Panc1 (cell line): Measurements from ENCODE around the gene NDP.

Source experiments
- CTCF ChIP-seq: fragments of 450-650 bp; IDR thresholded peaks from 2 replicates; pipeline ENCODE4 v1.5.1; 2017; ENCODE audit warnings: mild to moderate bottlenecking
- POLR2AphosphoS5 ChIP-seq: IDR thresholded peaks from 2 replicates; pipeline ENCODE4 v1.6.1; 2012; ENCODE audit warnings: mild to moderate bottlenecking, low read depth, low read length, moderate library complexity
- TCF7L2 ChIP-seq: IDR thresholded peaks from 2 replicates; pipeline ENCODE4 v1.6.1; 2011; ENCODE audit warnings: mild to moderate bottlenecking, low read depth, low read length, inconsistent platforms
- TF ChIP-seq, protein P1 (sequence below), 2 experiments: IDR thresholded peaks; 2 replicates each; pipeline ENCODE4 v1.6.1; 2011 to 2012; ENCODE audit warnings: low read depth in 2 of 2, control low read depth in 1 of 2, low read length in 1 of 2, mild to moderate bottlenecking in 1 of 2, moderate library complexity in 1 of 2; ENCODE audit not compliant: insufficient read depth in 1 of 2

DNA sequence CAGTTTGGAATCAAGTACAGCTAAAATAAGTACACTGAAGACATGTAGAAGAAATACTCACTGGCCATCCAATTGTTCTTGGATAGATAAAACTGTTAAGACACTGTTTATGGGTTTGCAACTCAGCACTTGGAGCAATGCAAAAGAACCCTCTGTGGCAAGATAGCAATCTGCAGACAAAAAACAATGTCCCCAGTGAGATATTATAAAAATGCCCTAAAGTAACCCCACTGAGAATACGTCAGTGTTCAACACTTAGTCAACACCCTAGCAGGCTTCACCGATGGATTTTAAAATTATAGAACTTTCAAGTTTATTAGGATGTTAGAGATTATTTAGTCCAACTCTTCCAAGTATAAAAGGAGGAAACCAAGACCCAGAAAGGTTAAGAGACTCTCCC lies 47.5 kb upstream of the NDP start:
- TF ChIP-seq CTCF (no peak), POLR2AphosphoS5 (no peak), TCF7L2 (no peak)
- TF ChIP-seq, protein P1, sequence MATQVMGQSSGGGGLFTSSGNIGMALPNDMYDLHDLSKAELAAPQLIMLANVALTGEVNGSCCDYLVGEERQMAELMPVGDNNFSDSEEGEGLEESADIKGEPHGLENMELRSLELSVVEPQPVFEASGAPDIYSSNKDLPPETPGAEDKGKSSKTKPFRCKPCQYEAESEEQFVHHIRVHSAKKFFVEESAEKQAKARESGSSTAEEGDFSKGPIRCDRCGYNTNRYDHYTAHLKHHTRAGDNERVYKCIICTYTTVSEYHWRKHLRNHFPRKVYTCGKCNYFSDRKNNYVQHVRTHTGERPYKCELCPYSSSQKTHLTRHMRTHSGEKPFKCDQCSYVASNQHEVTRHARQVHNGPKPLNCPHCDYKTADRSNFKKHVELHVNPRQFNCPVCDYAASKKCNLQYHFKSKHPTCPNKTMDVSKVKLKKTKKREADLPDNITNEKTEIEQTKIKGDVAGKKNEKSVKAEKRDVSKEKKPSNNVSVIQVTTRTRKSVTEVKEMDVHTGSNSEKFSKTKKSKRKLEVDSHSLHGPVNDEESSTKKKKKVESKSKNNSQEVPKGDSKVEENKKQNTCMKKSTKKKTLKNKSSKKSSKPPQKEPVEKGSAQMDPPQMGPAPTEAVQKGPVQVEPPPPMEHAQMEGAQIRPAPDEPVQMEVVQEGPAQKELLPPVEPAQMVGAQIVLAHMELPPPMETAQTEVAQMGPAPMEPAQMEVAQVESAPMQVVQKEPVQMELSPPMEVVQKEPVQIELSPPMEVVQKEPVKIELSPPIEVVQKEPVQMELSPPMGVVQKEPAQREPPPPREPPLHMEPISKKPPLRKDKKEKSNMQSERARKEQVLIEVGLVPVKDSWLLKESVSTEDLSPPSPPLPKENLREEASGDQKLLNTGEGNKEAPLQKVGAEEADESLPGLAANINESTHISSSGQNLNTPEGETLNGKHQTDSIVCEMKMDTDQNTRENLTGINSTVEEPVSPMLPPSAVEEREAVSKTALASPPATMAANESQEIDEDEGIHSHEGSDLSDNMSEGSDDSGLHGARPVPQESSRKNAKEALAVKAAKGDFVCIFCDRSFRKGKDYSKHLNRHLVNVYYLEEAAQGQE (IDR thresholded peaks at IDR 0.05; ENCODE audit: insufficient read depth in 1 of 2, low read depth in 2 of 2, low read length in 1 of 2) = no peak
